SJSA1 (cell line): ENCODE results near the gene RGS6. TPM values are rescaled to one million over a fixed set of nuclear protein-coding genes. Genes with fewer than 3 reads are reported as not detected.
"Not testable (repeated sequence)": the region's sequence is repeated elsewhere in the genome, so short reads cannot be mapped to it uniquely, and the experiment has no call there.

Experiments used
- DNase-seq, 2 experiments: peaks; one replicate each; pipeline ENCODE4 v3.0.0-alpha.2; 2015 to 2020; ENCODE audit warnings: low spot score in 2 of 2, low read depth in 1 of 2
- H3K27ac ChIP-seq: fragments of 250-450 bp; sonication (Bioruptor Pico); 2 replicates; pipeline ENCODE4 v1.5.1; 2020; ENCODE audit warnings: mild to moderate bottlenecking, moderate library complexity
- H3K27me3 ChIP-seq: fragments of 250-450 bp; sonication (Bioruptor Pico); replicated peaks from 2 replicates; pipeline ENCODE4 v1.5.1; 2020; ENCODE audit warnings: mild to moderate bottlenecking, moderate library complexity
- H3K36me3 ChIP-seq: fragments of 250-450 bp; sonication (Bioruptor Pico); 2 replicates; pipeline ENCODE4 v1.5.1; 2020; ENCODE audit warnings: mild to moderate bottlenecking
- H3K4me1 ChIP-seq: fragments of 250-450 bp; sonication (Bioruptor Pico); replicated peaks from 2 replicates; pipeline ENCODE4 v1.6.1; 2021; ENCODE audit warnings: mild to moderate bottlenecking
- H3K4me3 ChIP-seq: fragments of 250-450 bp; sonication (Bioruptor Pico); 2 replicates; pipeline ENCODE4 v1.5.1; 2020; ENCODE audit warnings: mild to moderate bottlenecking
- H3K9me3 ChIP-seq: fragments of 250-450 bp; sonication (Bioruptor Pico); replicated peaks from 2 replicates; pipeline ENCODE4 v1.5.1; 2020; ENCODE audit warnings: mild to moderate bottlenecking
- total RNA-seq: library from RNA; depleted of rRNA; stranded (reverse); fragments of >200 nt; shearing (Covaris generic); gene quantifications from 2 replicates; pipeline ENCODE4 v1.2.3, GENCODE V29; 2014

Gene RGS6
- total RNA-seq, 1 experiment from 2014 or later: not detected

DNA sequence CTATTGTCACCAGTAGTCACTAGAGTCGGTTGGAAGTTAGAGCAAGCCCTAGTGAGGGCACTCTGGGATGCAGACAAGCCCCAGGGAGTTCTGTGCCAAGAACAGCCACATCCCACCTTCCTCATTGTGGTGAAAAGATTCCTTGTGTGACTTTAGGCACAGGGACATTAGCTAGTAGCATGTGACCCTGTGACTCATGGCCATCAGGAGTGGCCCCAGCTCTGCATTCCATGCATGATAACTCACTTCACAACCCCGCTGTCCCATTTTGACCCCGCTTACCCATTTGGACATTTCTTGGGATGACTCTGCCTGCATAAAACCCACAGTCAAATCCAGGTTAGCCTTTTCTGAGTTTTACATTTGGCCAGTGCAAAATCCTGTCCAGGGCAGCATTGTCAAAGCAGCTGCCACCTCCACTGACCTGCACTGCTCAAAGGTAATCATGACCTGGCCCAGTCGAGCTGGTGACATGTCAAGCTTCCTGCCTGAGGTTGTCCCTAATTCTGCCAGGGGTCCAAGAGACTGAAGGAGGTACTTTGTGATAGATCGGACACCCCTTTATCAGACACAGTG, 531.1 kb downstream of the RGS6 start:
- peaks cover 4% of the 10 kb centered on the region; the same call in 1 of the 2 replicates for H3K4me1 ChIP-seq
- DNase-seq: no peak
- no peaks in the 10 kb centered on the region for H3K36me3 ChIP-seq
- H3K9me3 ChIP-seq: 0 out of 2 replicates have a peak, but pooled peaks cover 4% of the 10 kb centered on the region
- no peak overlapping the region for H3K27ac ChIP-seq
- no peaks in the 10 kb centered on the region for H3K27me3 ChIP-seq
- no peak overlapping the region for H3K4me3 ChIP-seq

DNA sequence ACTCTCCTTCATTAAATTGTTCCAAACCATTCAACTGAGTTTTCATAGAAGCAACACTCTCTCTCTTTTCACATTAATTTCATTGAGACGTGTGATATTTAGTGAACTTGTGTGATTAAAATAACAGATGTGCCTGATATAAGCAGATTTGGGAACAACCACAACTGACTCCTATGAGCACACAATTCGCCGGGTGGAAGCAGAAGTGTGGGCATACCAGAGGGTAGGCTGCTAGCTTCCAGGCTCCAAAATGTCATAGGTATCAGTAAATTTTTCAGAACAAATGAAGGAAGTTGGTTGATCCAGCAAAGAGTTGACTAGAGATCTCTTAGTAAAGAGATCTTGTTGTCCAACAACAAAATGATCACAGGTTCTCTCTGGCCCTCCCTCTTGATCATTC, 532.0 kb downstream of the RGS6 start:
- Histone ChIP-seq H3K9me3 (0 out of 2 replicates have a peak, but pooled peaks cover 4% of the 10 kb centered on the region), H3K27ac (no peak overlapping the region), H3K4me1 (peaks cover 4% of the 10 kb centered on the region; the same call in 1 of the 2 replicates), H3K4me3 (no peak overlapping the region), H3K27me3 (no peaks in the 10 kb centered on the region), H3K36me3 (no peaks in the 10 kb centered on the region)
- DNase-seq: no peak

DNA sequence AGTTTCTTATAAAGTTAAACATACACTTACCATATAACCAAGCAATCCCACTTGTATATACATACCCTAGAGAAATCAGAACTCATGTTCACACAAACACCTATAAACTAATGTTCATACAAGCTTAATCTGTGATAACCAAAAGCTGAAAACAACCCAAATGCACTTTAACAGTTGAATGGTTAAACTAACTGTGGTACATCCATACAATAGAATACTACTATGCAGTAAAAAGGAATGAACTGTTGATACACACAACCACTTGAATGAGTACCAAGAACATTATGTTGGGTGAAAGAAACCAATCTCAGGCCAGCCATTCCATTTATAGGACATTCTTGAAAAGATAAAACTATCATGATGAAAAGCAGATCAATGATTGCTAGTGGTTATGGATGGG, 534.1 kb downstream of the RGS6 start:
- H3K27me3 ChIP-seq: no peaks in the 10 kb centered on the region
- H3K9me3 ChIP-seq: 0 out of 2 replicates have a peak, but pooled peaks cover 4% of the 10 kb centered on the region
- no peaks in the 10 kb centered on the region for H3K36me3 ChIP-seq
- no peak overlapping the region for H3K27ac ChIP-seq
- peaks cover 4% of the 10 kb centered on the region; the same call in 1 of the 2 replicates for H3K4me1 ChIP-seq
- H3K4me3 ChIP-seq: no peak overlapping the region
- DNase-seq: no peak

DNA sequence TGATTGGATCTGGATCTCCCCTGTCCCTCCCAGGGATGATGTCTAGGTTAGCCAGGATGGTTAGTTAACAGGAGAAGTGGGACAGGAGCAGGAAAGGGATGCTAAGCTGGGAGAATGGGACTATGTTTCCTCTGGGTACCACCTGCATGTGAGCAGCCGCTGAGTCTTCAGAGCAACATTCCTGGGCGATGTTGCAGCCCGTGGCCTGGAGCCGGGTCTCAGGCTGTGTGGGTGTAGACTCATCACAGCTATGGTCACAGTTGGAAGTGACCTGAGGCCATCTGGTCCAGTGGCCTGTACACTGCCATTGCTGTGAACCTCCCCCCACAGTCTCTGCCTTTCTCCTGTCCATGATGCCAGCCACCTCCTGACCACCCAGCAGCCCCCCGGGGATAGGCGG, 539.1 kb downstream of the RGS6 start:
- no peak for DNase-seq
- 0 out of 2 replicates have a peak, but pooled peaks cover 2% of the 10 kb centered on the region for H3K9me3 ChIP-seq
- H3K4me3 ChIP-seq: no peak overlapping the region

DNA sequence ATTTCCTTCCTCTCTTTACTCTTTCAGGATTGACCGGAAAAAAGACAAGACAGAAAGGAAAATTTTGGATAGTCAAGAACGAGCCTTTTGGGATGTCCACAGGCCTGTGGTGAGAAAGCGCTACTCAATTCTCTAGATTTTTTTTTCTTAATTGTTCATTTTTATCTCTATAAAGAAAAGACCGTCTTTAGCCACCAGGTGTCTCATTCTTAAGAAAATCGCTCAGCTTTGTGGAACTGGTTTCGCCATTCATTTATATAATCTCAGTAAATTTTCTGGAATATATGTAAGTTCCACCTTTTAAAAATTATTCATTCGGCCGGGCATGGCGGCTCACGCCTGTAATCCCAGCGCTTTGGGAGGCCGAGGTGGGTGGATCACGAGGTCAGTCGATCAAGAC, 540.6 kb downstream of the RGS6 start:
- Histone ChIP-seq H3K27me3 (no peaks in the 10 kb centered on the region; the same call in 1 of the 2 replicates), H3K9me3 (no peaks in the 10 kb centered on the region), H3K4me3 (no peak overlapping the region), H3K4me1 (no peaks in the 10 kb centered on the region), H3K36me3 (no peaks in the 10 kb centered on the region), H3K27ac (no peak overlapping the region)
- no peak for DNase-seq

More for the DNA sequence above, 539.1 kb downstream of the RGS6 start:
- H3K4me1 ChIP-seq: no peaks in the 10 kb centered on the region
- no peaks in the 10 kb centered on the region for H3K36me3 ChIP-seq
- no peak overlapping the region for H3K27ac ChIP-seq
- no peaks in the 10 kb centered on the region; the same call in 1 of the 2 replicates for H3K27me3 ChIP-seq

DNA sequence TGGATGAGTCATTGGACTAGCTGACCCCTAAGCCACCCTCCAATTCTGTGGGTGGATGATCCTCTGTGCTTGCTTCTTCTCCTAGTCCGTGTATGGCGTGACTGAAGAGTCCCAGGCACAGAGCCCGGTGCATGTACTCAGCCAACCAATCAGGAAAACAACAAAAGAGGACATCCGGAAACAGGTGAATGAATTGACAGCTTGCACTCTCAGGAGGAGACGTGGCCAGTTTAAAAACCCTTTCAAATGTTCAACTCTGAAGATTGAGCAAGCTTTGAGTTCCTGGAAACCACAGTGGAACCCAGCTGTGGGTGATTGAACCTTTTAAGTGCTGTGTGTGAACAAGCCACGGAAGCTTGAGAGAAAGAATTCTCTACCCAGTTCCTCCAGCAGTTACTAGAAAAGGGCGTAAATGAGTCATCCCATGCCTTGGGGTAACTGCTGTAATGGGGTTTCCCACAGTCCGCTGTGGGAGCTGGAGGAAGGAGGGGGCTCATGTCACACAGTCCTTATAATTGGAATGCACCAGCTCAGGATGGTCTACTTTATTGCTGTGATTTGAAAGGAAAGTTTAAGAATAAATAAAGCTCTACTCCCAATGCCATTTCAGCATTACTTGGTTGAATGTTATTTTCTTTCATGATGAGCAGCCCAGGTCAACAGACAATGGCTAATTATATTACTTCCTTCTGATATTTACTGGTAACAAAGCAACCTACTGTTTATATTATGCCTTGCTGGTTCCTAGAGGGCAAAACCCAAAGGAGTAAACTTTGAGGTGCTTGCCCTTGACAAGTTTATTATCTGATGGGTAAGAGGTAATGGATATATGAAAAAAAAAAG, 544.6 kb downstream of the RGS6 start:
- H3K4me3 ChIP-seq: no peak overlapping the region
- H3K9me3 ChIP-seq: no peaks in the 10 kb centered on the region
- no peak overlapping the region for H3K27ac ChIP-seq
- H3K36me3 ChIP-seq: no peaks in the 10 kb centered on the region
- DNase-seq: no peak
- H3K27me3 ChIP-seq: no peaks in the 10 kb centered on the region; the same call in 1 of the 2 replicates
- H3K4me1 ChIP-seq: no peaks in the 10 kb centered on the region

DNA sequence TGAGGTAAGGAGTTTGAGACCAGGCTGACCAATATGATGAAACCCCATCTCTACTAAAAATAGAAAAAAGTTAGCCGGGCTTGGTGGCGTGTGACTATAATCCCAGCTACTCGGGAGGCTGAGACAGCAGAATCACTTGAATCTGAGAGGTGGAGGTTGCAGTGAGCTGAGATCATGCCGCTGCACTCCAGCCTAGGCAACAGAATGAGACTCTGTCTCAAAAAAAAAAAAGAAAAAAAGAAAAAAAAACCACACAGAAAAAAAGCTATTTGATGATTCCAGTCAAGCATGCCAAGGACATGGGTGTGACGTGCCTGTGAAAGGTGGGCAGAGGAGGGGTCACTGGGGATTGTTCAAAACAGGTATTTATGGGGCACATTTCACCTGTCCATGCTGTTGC, 545.3 kb downstream of the RGS6 start:
- H3K27me3 ChIP-seq, DNase-seq, H3K4me1 ChIP-seq, H3K36me3 ChIP-seq, H3K27ac ChIP-seq, H3K9me3 ChIP-seq, H3K4me3 ChIP-seq: not testable (repeated sequence)

DNA sequence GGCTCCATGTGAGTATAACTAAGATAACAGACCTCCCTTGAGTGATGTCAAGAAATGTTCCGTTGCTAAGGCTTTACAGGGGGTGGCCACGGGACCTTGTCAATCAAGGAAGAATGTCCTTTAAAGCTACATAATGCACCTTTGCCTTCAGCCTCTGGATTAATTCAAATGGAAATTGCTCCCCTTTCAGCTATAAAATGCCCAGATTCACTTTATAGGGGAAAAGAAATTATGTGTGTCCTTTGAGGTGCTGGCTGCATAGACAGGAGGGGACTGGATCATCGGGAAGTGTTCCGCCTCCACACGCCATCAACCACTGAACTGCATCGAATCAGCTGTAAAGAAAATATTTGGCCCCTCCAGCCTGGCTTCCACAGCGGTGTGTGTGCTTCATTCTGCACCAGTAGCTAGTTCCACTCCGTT, 546.3 kb downstream of the RGS6 start:
- no peak for DNase-seq

DNA sequence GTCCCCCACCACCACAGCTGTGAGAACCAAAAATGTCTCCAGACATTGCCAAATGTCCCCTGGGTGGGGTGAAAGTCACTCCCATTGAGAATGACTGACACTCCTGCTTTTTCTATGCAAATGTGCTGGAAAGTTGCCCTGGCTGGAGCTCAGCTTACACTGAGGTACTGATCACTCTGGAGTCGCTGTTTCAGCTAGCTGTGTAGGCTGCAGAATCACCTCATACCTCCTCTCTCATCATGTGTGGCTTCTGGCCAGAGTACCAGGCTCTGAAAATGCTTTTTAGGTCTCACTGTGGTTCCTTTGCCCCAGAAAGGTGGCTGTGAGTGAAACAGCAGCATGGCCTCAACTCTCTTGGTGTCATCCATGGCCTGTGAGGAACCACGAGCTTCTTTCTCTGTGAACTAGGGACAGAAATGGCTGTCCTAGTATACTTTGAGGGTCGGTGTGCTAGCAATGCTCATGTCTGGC, 547.3 kb downstream of the RGS6 start:
- DNase-seq: no peak
- no peak overlapping the region for H3K27ac ChIP-seq
- H3K27me3 ChIP-seq: no peaks in the 10 kb centered on the region
- H3K36me3 ChIP-seq: no peaks in the 10 kb centered on the region
- H3K9me3 ChIP-seq: no peaks in the 10 kb centered on the region
- no peak overlapping the region for H3K4me3 ChIP-seq
- no peaks in the 10 kb centered on the region for H3K4me1 ChIP-seq

More for the DNA sequence above, 546.3 kb downstream of the RGS6 start:
- Histone ChIP-seq H3K36me3 (no peaks in the 10 kb centered on the region), H3K27ac (no peak overlapping the region), H3K4me1 (no peaks in the 10 kb centered on the region), H3K4me3 (no peak overlapping the region), H3K27me3 (no peaks in the 10 kb centered on the region), H3K9me3 (no peaks in the 10 kb centered on the region)

DNA sequence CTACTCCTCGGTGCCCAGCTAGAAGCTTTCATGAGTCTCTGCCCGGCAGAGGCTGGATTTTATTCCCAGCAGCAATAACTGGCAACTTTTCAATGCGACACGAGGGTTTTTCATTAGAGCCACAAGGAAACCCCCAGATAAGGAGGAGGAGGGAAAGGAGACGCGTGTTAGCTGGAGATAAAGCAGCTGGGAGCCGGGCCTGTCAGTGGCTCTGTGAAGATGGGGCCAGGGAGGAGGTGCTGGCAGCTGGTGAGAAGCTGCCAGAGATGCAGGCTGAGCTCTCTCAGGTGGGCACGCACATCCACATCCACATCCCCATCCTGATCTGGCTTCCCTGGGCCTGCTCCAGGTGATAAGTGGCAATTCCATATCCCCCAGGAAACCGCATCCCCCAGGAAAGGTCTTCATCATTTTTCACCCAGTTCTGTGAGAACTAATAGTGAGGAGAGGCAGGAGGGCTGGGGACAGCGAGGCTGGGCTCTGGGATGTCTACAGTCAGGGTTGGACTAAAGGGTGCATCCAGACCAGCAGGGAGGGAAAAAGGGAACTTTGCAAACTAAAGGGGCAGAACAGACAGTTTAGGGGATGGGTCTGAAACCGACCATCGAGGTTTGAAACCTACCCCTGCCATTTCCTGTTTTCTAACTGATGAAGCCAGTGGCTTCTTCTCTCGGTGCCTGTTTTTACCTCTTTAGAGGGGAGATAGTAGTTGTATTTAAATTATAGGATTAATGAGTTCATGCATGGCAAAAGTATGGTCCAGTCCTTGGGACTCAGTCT, 548.4 kb downstream of the RGS6 start:
- no peak overlapping the region for H3K4me3 ChIP-seq
- H3K27me3 ChIP-seq: no peaks in the 10 kb centered on the region
- H3K36me3 ChIP-seq: no peaks in the 10 kb centered on the region
- no peak for DNase-seq
- no peaks in the 10 kb centered on the region for H3K4me1 ChIP-seq
- H3K9me3 ChIP-seq: no peaks in the 10 kb centered on the region
- no peak overlapping the region for H3K27ac ChIP-seq

DNA sequence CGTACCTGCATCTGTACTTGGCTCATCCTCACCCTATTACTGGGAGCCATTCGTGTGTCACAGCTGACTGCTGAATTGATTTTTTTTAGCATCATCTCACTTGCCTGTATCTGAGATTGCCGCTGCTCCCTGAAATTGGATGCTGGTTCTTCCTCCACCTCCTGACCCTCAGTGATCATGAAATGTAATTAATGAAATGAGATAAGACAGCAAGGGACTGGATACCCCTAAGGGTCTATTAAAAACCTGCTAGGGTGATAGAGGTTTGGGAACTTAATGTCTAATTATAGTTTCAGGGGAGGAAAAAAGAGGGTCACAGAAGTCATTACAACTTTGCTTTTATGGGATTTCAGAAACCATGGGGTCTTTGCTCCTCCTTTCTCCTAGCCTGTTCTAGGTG, 551.1 kb downstream of the RGS6 start:
- H3K9me3 ChIP-seq: no peaks in the 10 kb centered on the region
- no peaks in the 10 kb centered on the region for H3K4me1 ChIP-seq

DNA sequence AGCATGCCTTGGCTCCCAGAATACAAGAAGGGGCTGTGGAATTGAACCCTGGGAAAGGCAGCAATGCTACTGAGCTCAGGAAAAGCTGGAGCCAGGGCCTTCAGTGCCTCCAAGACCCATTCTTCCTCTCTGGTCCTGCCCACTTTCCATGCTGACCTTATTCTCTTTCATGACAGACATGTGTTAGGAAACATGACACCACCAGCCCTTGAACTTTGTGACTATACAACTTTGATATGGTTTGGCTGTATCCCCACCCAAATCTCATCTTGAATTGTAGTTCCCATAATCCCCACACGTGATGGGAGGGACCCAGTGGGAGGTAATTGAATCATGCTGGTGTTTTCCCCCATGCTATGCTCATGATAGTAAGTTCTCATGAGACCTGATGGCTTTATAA, 553.5 kb downstream of the RGS6 start:
- H3K9me3 ChIP-seq: no peaks in the 10 kb centered on the region
- no peaks in the 10 kb centered on the region for H3K36me3 ChIP-seq
- H3K4me1 ChIP-seq: no peaks in the 10 kb centered on the region

More for the DNA sequence above, 551.1 kb downstream of the RGS6 start:
- Histone ChIP-seq H3K4me3 (no peak overlapping the region), H3K27ac (no peak overlapping the region), H3K36me3 (no peaks in the 10 kb centered on the region), H3K27me3 (no peaks in the 10 kb centered on the region)
- no peak for DNase-seq

DNA sequence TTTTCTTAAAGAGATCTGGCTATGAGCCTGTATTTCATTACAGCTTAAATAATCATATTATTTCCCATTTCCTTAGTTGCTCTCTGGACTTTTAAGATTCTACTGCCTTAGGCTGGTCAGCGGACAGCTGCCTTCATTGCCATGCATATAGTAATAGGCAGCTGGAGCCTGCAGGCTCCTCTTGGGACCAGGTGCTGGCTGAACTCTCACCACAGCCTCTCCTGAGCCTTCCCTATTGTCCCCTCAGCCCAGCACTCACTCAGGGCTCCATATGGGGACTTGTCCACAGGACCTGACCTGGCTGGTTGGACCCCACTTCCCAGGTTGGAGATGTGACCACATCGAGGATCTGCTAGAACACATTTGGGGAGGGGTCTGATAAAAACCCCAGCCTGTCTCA, 556.3 kb downstream of the RGS6 start:
- H3K4me3 ChIP-seq: no peak overlapping the region
- no peaks in the 10 kb centered on the region for H3K36me3 ChIP-seq
- H3K9me3 ChIP-seq: no peaks in the 10 kb centered on the region
- H3K4me1 ChIP-seq: no peaks in the 10 kb centered on the region
- H3K27me3 ChIP-seq: no peaks in the 10 kb centered on the region
- DNase-seq: no peak
- no peak overlapping the region for H3K27ac ChIP-seq

More for the DNA sequence above, 553.5 kb downstream of the RGS6 start:
- no peaks in the 10 kb centered on the region for H3K27me3 ChIP-seq
- no peak overlapping the region for H3K27ac ChIP-seq
- no peak for DNase-seq
- H3K4me3 ChIP-seq: no peak overlapping the region
